Measurements from ENCODE around the gene RNU1-2.
"Not testable (repeated sequence)": the region's sequence is repeated elsewhere in the genome, so short reads cannot be mapped to it uniquely, and the experiment has no call there.

The RNU1-2 gene

DNA sequence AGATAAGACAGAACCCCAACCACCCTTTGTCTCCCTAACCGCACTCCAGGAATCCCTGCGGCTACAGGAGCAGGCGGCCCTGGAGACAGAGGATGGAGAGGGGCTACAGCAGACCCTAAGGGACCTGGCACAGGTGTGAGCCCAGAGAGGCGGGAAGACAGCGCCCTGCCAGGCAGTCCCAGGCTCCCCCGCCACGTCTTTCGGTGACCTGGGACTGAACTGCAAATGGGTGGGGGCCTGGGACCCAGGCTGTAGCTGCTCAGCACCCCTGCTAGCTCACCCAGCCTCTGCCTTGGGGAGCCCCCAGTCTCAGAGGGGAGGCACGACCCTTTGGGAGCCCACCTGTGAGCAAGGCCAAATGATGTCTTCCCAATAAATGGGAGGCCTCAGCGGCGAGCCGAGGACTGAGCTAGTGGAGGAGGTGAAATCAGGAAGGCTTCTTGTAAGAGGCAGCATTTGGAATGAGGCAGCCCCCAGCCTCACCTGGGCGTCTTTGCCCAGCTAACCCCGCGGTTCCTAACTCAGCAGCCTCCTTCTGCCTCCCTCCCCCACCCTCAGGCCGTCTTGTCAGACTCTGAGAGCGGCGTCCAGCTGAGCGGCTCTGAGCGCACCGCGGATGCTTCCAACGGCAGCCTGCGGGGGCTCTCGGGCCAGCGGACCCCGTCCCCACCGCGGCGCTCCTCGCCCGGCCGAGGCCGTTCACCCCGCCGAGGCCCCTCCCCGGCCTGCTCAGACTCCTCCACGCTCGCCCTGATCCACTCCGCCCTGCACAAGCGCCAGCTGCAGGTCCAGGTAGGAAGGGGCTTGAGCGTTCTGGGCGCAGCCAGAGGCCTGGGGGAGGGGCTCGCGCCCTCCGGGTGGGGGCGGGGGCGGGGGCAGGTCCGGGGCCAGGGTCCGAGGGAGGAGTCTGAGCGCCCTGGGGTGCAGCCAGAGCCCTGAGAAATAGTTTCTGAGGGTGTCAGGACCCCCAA lies 42.9 kb downstream of the RNU1-2 start:
- Histone ChIP-seq H3K79me2 (ENCODE audit: control insufficient read depth, low read length) (no peaks in the 10 kb centered on the region), H3K9me2 (replicated peaks; ENCODE audit: control insufficient read depth, low read length) (no peaks in the 10 kb centered on the region), H4K20me1 (ENCODE audit: control insufficient read depth, insufficient read depth, low read depth, low read length) (no peaks in the 10 kb centered on the region), H3K36me3 (ENCODE audit: control insufficient read depth, low read length) (no peaks in the 10 kb centered on the region), H3K4me2 (ENCODE audit: low read length) (no peak overlapping the region), H3K27ac (ENCODE audit: low read depth, low read length) (no peak overlapping the region), H3K4me3 (ENCODE audit: low read length) (no peak overlapping the region), H3K9me3 (ENCODE audit: control insufficient read depth, insufficient read depth, low read length) (no peaks in the 10 kb centered on the region), H3K27me3 (ENCODE audit: control insufficient read depth, low read length) (no peaks in the 10 kb centered on the region), H3K4me1 (ENCODE audit: control insufficient read depth, low read length) (no peaks in the 10 kb centered on the region), H3F3A (ENCODE audit: control insufficient read depth, insufficient read depth) (no peaks in the 10 kb centered on the region)
- TF ChIP-seq, protein P1, sequence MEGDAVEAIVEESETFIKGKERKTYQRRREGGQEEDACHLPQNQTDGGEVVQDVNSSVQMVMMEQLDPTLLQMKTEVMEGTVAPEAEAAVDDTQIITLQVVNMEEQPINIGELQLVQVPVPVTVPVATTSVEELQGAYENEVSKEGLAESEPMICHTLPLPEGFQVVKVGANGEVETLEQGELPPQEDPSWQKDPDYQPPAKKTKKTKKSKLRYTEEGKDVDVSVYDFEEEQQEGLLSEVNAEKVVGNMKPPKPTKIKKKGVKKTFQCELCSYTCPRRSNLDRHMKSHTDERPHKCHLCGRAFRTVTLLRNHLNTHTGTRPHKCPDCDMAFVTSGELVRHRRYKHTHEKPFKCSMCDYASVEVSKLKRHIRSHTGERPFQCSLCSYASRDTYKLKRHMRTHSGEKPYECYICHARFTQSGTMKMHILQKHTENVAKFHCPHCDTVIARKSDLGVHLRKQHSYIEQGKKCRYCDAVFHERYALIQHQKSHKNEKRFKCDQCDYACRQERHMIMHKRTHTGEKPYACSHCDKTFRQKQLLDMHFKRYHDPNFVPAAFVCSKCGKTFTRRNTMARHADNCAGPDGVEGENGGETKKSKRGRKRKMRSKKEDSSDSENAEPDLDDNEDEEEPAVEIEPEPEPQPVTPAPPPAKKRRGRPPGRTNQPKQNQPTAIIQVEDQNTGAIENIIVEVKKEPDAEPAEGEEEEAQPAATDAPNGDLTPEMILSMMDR (IDR thresholded peaks at IDR 0.05; ENCODE audit: low read depth, low read length, poor library complexity, severe bottlenecking): no peak
- TF ChIP-seq EZH2phosphoT487 (IDR thresholded peaks at IDR 0.05; ENCODE audit: borderline replicate concordance, low read length): no peak

DNA sequence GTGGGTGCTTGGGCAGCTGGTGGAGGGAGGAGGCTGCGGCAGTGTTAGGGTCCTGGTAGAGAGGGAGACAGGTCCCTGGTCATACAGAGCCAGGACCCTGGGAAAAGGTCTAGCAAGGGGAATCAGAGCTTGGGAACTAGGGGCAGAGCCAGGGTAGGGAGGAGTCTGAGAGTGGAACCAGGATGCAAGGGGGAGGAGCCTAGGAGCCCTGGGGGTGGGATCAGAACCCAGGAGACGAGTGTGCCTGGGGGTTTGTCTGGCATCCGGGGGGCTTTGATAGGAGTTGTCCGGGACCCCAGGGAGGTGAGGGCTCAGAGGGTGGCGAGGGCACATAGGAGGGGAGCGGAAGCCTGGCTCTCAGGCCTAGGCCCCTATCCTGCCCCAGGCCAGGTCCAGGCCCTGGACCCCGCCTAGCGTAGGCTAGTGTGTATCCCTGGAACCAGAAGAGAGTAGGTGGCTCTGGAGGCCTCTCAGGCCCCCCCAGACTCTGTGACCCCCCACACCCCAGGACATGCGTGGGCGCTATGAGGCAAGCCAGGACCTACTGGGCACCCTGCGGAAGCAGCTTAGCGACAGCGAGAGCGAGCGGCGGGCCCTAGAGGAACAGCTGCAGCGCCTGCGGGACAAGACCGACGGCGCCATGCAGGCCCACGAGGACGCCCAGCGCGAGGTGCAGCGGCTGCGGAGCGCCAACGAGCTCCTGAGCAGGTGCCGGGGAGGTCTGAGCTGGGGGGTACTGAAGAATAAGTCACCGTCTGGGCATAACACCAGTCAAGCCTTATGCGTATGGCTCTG lies 43.8 kb downstream of the RNU1-2 start:
- not testable (repeated sequence) for H3K9me2 ChIP-seq (replicated peaks; ENCODE audit: control insufficient read depth, low read length); H3F3A ChIP-seq (ENCODE audit: control insufficient read depth, insufficient read depth); H3K4me1 ChIP-seq (ENCODE audit: control insufficient read depth, low read length); H3K4me2 ChIP-seq (ENCODE audit: low read length); H3K27me3 ChIP-seq (ENCODE audit: control insufficient read depth, low read length); H3K36me3 ChIP-seq (ENCODE audit: control insufficient read depth, low read length); H3K79me2 ChIP-seq (ENCODE audit: control insufficient read depth, low read length); H4K20me1 ChIP-seq (ENCODE audit: control insufficient read depth, insufficient read depth, low read depth, low read length); H3K4me3 ChIP-seq (ENCODE audit: low read length); H3K9me3 ChIP-seq (ENCODE audit: control insufficient read depth, insufficient read depth, low read length); H3K27ac ChIP-seq (ENCODE audit: low read depth, low read length)

DNA sequence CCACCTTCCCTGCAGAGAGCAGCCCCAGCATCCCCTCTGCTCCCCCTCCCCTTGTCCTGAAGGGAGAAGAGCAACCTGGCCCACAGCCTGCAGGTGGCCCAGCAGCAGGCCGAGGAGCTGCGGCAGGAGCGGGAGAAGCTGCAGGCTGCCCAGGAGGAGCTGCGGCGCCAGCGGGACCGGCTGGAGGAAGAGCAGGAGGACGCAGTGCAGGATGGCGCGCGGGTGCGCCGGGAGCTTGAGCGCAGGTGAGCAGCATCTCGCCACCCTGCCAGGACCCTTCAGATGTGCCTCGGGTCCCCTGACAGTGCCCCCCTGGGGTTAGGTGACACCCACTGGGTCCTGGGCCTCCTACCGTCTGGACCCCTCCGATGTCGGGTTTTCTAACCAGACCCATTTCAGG lies 48.3 kb downstream of the RNU1-2 start:
- TF ChIP-seq EZH2phosphoT487 (IDR thresholded peaks at IDR 0.05; ENCODE audit: borderline replicate concordance, low read length): no peak
- H3K4me3 ChIP-seq (ENCODE audit: low read length): no peak overlapping the region
- H3K36me3 ChIP-seq (ENCODE audit: control insufficient read depth, low read length): no peaks in the 10 kb centered on the region
- H3K9me3 ChIP-seq (ENCODE audit: control insufficient read depth, insufficient read depth, low read length): no peaks in the 10 kb centered on the region
- no peaks in the 10 kb centered on the region for H3F3A ChIP-seq (ENCODE audit: control insufficient read depth, insufficient read depth)
- H3K4me1 ChIP-seq (ENCODE audit: control insufficient read depth, low read length): peaks cover 6% of the 10 kb centered on the region
- no peak overlapping the region for H3K4me2 ChIP-seq (ENCODE audit: low read length)
- H3K27ac ChIP-seq (ENCODE audit: low read depth, low read length): no peak overlapping the region
- no peaks in the 10 kb centered on the region for H3K9me2 ChIP-seq (replicated peaks; ENCODE audit: control insufficient read depth, low read length)
- H3K27me3 ChIP-seq (ENCODE audit: control insufficient read depth, low read length): no peaks in the 10 kb centered on the region
- H4K20me1 ChIP-seq (ENCODE audit: control insufficient read depth, insufficient read depth, low read depth, low read length): no peaks in the 10 kb centered on the region
- no peaks in the 10 kb centered on the region for H3K79me2 ChIP-seq (ENCODE audit: control insufficient read depth, low read length)

DNA sequence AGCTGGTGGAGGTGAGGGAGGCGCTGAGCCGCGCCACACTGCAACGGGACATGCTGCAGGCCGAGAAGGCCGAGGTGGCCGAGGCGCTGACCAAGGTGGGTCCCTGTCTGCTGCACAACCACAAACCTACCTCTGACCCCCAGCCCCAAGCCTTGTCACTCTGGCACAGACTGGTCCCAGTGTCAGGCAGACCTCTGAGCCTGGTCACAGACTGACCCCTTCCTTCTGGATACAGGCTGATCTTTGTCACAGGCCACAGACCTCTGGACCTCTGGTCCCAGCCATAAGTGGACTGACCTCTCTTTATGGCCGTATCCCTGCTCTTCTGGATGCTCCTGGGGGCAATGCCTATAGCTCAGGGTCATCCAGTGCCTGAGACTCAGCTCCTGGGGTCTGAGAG lies 49.7 kb downstream of the RNU1-2 start:
- H3K4me3 ChIP-seq (ENCODE audit: low read length); H3K27ac ChIP-seq (ENCODE audit: low read depth, low read length); H3F3A ChIP-seq (ENCODE audit: control insufficient read depth, insufficient read depth); H4K20me1 ChIP-seq (ENCODE audit: control insufficient read depth, insufficient read depth, low read depth, low read length); H3K27me3 ChIP-seq (ENCODE audit: control insufficient read depth, low read length); H3K4me1 ChIP-seq (ENCODE audit: control insufficient read depth, low read length); H3K4me2 ChIP-seq (ENCODE audit: low read length); H3K79me2 ChIP-seq (ENCODE audit: control insufficient read depth, low read length); H3K9me3 ChIP-seq (ENCODE audit: control insufficient read depth, insufficient read depth, low read length); H3K36me3 ChIP-seq (ENCODE audit: control insufficient read depth, low read length); H3K9me2 ChIP-seq (replicated peaks; ENCODE audit: control insufficient read depth, low read length): not testable (repeated sequence)

Data from DOHH2 (cell line).